HG02885 (cell line): Measurements from ENCODE around the gene STK4.

Source experiments
- ATAC-seq: cut with Tn5 transposase; IDR thresholded peaks from one replicate; pipeline ENCODE4 v1.9.1; 2021; ENCODE audit warnings: mild to moderate bottlenecking; ENCODE audit not compliant: unreplicated experiment, poor library complexity

Gene STK4

DNA sequence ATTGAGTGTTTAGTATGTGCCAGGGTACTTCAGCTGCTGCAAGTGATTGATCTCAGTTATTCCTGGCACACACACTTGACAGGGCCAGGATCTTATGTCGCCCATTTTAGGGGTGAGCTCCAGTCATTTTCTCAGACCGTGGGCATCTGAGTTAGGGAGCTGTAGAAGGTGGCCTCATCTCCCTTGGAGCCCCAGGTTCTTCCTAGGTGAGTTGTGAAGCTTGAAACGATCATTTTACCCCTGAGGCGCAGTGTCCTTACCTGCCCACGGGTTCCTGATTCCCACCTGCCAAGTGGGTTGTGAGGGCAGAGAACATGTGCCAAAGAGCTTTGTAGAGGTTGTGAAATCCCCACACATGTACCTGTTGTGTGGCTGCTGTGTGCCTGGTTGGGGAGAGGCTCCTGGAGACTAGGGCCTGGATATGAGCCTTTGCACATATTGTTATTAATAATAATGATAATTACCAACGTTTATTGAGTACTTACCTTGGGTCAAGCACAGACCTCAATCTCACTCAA, 135.1 kb downstream of the STK4 start:
- no peak for ATAC-seq

DNA sequence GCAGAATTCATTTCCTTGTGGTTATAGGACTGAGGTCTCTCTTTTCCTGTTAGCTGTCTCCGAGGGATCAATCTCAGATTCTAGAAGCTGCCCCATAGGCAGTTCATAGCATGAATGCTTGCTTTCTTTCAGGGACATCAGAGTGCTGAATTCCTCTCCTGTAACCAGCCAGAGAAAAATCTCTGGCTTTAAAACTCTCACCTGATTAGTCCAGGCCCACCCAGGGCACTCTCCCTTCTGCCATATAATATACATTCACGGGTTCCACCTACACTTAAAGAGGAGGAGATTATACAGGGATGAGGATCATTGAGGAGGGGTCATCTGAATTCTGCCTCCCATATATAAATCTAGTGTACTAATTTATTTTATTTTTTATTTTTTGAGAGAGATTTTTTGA, 136.8 kb downstream of the STK4 start:
- no peak for ATAC-seq

DNA sequence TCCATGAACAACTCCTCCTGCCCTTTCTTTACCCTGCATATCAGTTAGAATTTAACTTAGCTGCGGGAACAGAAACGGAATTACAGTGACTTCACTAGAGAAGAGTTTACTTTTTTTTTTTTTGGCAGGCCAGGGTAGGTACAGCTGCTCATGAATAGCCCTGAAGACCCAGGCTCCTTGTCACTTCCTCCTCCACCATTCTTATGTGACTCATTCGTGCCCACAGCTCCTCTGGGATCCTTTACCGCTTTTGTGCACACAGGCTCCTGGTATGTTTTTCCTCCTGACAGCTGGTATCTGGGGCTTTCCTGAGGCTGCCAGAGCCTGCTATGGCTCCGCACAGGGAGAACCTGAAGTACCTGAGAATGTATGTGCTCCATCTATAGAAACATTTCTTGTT, 138.5 kb downstream of the STK4 start:
- no peak for ATAC-seq

DNA sequence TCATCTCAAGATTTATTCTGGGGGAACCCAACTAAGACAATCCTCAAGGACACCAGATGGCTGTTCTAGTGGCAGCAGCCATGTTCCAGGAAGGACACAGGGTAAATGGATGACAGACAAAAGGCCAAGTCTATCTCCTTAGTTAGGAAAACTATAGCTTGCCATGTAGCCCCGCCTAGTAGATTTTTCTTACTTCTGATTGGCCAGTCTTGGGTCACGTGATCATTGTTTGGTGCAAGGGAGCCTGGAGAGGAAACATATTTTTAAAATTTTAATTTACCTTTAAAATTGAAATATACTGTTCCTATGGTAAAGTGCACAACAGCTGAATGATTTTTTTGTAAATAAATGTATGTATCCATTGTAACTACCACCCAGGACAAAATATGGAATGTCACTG, 139.0 kb downstream of the STK4 start:
- no peak for ATAC-seq

- ATAC-seq: no peak
Measured at GRCh38 chr20:45109634-45110033, 143.3 kb downstream of the STK4 start.

GRCh38 chr20:45110301-45110700, 144.0 kb downstream of the STK4 start:
- ATAC-seq: no peak

GRCh38 chr20:45111285-45111684, 145.0 kb downstream of the STK4 start:
- no peak for ATAC-seq

GRCh38 chr20:45111799-45112471, 145.6 kb downstream of the STK4 start:
- no peak for ATAC-seq

- no peak for ATAC-seq
Measured at GRCh38 chr20:45112754-45113153, 146.4 kb downstream of the STK4 start.

GRCh38 chr20:45113865-45114264, 147.6 kb downstream of the STK4 start:
- no peak for ATAC-seq

DNA sequence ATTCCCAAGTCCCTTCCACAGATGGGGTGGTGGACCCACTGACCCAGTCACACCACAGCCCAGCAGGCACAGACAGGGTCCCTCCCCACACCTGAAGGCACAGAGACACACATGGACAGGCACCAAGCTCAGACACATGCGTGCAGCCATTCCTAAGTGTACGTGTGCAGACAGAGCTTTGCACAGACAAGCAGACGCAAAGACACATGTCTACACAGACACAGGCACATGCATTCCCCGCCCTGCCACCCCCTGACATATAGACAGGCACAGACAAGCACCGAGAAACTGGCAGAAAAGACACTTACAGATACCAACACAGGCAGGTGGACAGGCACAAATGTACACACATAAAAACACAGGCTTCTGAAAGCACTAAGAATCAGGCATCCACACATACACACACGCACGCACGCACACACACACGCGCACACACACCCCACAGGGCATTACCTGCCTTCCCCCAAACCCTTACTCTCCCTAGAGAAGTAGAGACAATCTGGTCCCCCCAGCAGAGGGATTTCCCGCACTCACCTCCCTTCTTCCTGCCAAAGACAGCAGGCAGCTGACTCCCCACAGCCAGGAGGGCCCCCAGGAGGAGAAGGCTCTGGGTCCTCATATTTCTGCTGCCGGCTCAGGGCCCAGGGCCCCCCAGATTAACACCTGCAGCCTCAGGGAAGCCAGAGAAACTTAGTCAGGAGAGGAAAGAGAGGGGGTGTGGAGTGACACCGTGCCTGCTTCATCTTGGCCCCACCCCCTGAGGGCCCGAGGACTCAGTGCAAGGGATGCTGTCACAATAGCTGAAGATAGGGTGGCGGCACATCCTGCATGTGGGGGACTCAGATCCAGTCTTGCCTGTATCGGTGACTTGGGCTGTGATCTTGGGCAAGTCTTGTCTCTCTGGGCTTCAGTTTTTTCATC, 148.4 kb downstream of the STK4 start, which contains the start of gene WFDC5:
TSS of gene WFDC5 (minus strand) at position 710 of the 921 bp plus-strand sequence. CDS start at position 619, 91 bp downstream.
- ATAC-seq: no peak

DNA sequence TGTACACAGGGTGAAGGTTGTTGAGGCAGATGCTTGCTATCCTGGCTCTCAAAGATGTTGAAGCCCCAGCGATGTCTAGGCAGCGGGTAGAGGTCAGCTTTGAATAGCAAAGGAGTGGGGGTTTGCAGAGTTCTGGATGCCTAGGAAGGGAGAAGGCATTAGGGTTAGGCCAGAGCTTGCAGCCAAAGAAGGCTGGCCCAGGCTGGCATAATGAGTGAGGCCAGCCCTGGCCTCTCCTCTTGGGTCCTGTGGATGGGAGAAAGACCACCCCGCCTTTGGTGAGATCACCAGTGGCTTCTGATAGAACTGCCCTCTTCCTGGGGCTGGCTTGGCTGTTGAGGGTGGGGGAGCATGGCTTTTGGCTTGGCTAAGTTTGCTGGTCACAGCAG, 149.1 kb downstream of the STK4 start:
- ATAC-seq: no peak

DNA sequence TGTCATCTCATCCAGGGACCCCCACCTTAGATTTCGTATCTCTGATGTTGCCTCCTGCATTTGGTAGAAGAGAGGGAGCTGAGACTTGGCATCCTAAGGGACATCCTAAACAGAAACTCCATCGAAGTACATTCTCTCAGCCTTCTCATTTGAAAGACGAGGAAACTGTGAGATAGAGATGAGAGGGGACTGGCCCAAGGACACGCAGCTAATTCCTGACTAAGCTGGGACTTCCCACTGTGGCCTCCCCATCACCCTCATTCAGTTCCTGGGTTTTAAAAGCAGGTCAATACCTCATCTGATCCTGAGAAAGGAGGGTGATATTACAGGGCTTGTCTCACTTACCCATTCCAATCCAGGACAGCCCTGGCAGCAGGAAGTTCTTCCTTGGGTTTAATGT, 149.5 kb downstream of the STK4 start:
- no peak for ATAC-seq

DNA sequence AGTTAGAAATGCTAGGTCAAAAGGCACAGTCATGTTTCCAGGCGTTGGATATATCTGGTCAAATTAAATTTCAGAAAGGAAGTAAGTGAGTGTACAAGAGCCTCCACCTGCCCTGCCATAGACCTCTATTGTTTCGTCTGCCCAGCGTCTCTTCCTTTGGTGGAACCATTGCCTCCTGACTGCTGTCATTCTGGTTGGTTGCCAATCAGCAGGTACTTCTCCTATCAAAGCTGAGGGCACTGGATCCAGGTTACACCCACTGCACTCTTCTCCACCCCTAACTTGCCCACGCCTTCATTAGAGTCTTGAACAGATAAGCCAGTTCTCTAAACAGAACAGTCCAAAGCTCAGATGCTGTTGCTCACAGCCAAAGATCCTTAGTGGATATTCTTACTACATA, 151.3 kb downstream of the STK4 start:
- ATAC-seq: no peak

DNA sequence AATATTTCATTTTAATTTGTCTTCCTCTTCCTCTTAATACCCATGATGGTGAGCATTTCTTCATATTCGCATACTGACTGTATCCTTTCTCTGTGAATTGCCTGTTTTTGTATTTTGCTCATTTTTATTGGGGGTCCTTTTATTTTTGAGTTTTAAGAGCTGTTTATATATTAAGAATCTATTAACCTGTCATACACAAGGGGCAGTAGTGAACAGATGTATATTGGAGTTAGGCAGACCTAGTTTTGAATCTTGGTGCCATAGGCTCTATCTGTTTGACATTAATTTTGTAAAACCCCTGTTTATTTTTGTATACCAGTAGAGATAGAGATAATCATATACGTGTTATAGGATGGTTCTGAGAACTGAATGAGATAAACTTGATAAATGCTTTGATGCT, 151.7 kb downstream of the STK4 start:
- ATAC-seq: no peak

GRCh38 chr20:45119556-45120266, 153.4 kb downstream of the STK4 start:
- ATAC-seq: no peak

GRCh38 chr20:45121388-45121787, 155.1 kb downstream of the STK4 start:
- no peak for ATAC-seq

DNA sequence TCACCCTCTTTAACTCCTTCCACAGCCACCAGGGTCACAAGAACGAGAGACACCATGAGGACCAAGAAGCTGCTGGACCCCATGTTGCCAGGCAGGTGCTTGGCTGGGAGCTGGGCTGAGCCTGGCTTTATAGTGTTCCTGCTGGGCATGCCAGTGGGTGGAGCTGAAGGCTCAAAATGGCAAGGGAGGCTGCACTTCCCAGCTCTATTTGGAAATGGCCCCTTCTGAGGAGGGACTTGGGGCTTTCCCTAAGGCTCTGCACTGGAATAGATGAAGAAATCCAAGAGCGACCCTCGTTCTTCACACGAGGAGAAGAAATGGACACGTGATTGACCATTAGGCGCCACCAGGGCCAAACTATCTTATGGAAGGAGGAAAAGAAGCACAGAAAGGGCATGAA, 158.1 kb downstream of the STK4 start, which contains the start of gene WFDC12:
TSS of gene WFDC12 (minus strand) at position 101 of the 400 bp plus-strand sequence. CDS start at position 83, 18 bp downstream.
- ATAC-seq: no peak

DNA sequence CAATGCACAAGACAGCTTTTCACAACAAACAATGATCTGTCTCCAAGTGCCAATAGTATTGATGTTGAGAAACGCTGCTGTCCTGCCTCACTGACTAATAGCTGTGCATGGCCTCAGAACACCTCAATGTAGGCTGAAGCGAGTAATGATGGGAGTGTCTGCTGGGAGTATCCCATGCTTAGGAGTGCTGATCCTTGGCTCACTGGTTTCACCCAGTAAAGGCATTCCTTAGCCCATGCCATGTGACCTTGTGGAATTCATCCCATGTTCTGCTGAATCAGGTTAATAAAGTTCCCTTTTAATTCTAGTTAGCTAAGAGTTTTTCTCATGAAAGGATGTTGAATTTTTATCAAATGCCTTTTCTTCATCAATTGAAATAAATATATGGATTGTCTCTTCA, 161.8 kb downstream of the STK4 start:
- no peak for ATAC-seq
